ENCODE data around the gene FAM227B.
"Not testable (repeated sequence)": the region's sequence is repeated elsewhere in the genome, so short reads cannot be mapped to it uniquely, and the experiment has no call there.

The FAM227B gene

GRCh38 chr15:49492151-49492550 is 128.5 kb downstream of the FAM227B start:
- no peak for DNase-seq

GRCh38 chr15:49490966-49491365 is 129.7 kb downstream of the FAM227B start:
- DNase-seq: no peak

GRCh38 chr15:49485401-49485800 is 135.2 kb downstream of the FAM227B start:
- DNase-seq: not testable (repeated sequence)

- DNase-seq: not testable (repeated sequence)
These were observed 141.6 kb downstream of the FAM227B start for GRCh38 chr15:49478982-49479381.

- not testable (repeated sequence) for DNase-seq
These were observed 142.6 kb downstream of the FAM227B start for GRCh38 chr15:49478021-49478420.

- no peak for DNase-seq
These were observed 147.6 kb downstream of the FAM227B start for GRCh38 chr15:49473031-49473430.

- DNase-seq: no peak
These were observed 148.3 kb downstream of the FAM227B start for GRCh38 chr15:49472338-49472737.

GRCh38 chr15:49471733-49472132 is 148.9 kb downstream of the FAM227B start:
- DNase-seq: no peak

- not testable (repeated sequence) for DNase-seq
These were observed 149.4 kb downstream of the FAM227B start for GRCh38 chr15:49471248-49471647.

GRCh38 chr15:49468481-49468839 is 152.2 kb downstream of the FAM227B start:
- no peak for DNase-seq

GRCh38 chr15:49467746-49468480 is 152.7 kb downstream of the FAM227B start:
- DNase-seq: no peak

GRCh38 chr15:49466119-49466518 is 154.5 kb downstream of the FAM227B start:
- DNase-seq: no peak

GRCh38 chr15:49464522-49464921 is 156.1 kb downstream of the FAM227B start:
- no peak for DNase-seq

- DNase-seq: no peak
These were observed 158.3 kb downstream of the FAM227B start for GRCh38 chr15:49462232-49462844.

- no peak for DNase-seq
These were observed 160.1 kb downstream of the FAM227B start for GRCh38 chr15:49460411-49460941.

- DNase-seq: no peak
These were observed 162.5 kb downstream of the FAM227B start for GRCh38 chr15:49458145-49458544.

GRCh38 chr15:49456166-49456565 is 164.5 kb downstream of the FAM227B start:
- no peak for DNase-seq

- no peak for DNase-seq
These were observed 168.0 kb downstream of the FAM227B start for GRCh38 chr15:49452595-49452994.

GRCh38 chr15:49441816-49442215 is 178.8 kb downstream of the FAM227B start:
- DNase-seq: no peak

- no peak for DNase-seq
These were observed 179.3 kb downstream of the FAM227B start for GRCh38 chr15:49441356-49441755.

- DNase-seq: peak; percentile 21
These were observed 180.8 kb downstream of the FAM227B start for GRCh38 chr15:49439678-49440395.

GRCh38 chr15:49438962-49439631 is 181.5 kb downstream of the FAM227B start:
- DNase-seq: peak; percentile 89

- no peak for DNase-seq
These were observed 183.9 kb downstream of the FAM227B start for GRCh38 chr15:49436751-49437150.

Data from KG1 (cell line).